Neural cell (in vitro differentiated cells): ENCODE measurements around the gene MPZL1. TPM values are rescaled to one million over a fixed set of nuclear protein-coding genes. Genes with fewer than 3 reads are reported as not detected.
A peak's percentile ranks its signal among the peaks of the same experiment; 100 is the strongest.

Experiments used
- H2AFZ ChIP-seq: fragments of 200-600, 300-800 bp; sonication (generic), shearing (Covaris generic); 2 replicates; pipeline ENCODE4 v1.6.0; 2014; ENCODE audit warnings: low read depth, mild to moderate bottlenecking, antibody characterized with exemption, low read length, moderate library complexity
- H3F3A ChIP-seq: fragments of 200-600 bp; shearing (Covaris generic); 2 replicates; pipeline ENCODE4 v1.6.1; 2016; ENCODE audit warnings: mild to moderate bottlenecking, moderate library complexity, mixed read lengths, antibody characterized with exemption, low read length; ENCODE audit not compliant: insufficient read depth, poor library complexity, severe bottlenecking
- H3K27ac ChIP-seq: fragments of 200-600, 300-800 bp; sonication (generic), shearing (Covaris generic); 2 replicates; pipeline ENCODE4 v1.5.1; 2014; ENCODE audit warnings: mild to moderate bottlenecking, low read length, moderate library complexity
- H3K27me3 ChIP-seq: fragments of 300-800, 200-600 bp; sonication (generic), shearing (Covaris generic); 2 replicates; pipeline ENCODE4 v1.6.0; 2014; ENCODE audit warnings: mild to moderate bottlenecking, low read depth, low read length, moderate library complexity; ENCODE audit not compliant: insufficient read depth
- H3K36me3 ChIP-seq: fragments of 300-800, 200-600 bp; sonication (generic), shearing (Covaris generic); 2 replicates; pipeline ENCODE4 v1.5.1; 2014; ENCODE audit warnings: mild to moderate bottlenecking, antibody characterized with exemption, low read length, moderate library complexity; ENCODE audit not compliant: insufficient read depth
- H3K4me2 ChIP-seq: fragments of 300-800, 200-600 bp; sonication (generic), shearing (Covaris generic); 2 replicates; pipeline ENCODE4 v1.6.0; 2014; ENCODE audit warnings: mild to moderate bottlenecking, low read length
- H3K4me3 ChIP-seq: fragments of 300-800, 200-600 bp; sonication (generic), shearing (Covaris generic); 2 replicates; pipeline ENCODE4 v1.5.1; 2014; ENCODE audit warnings: mild to moderate bottlenecking, low read length, moderate library complexity
- H3K79me2 ChIP-seq: fragments of 200-600 bp; shearing (Covaris generic); replicated peaks from 2 replicates; pipeline ENCODE4 v1.6.0; 2014; ENCODE audit warnings: mild to moderate bottlenecking, low read length, moderate library complexity; ENCODE audit not compliant: insufficient read depth
- H3K9ac ChIP-seq: fragments of 300-800, 200-600 bp; sonication (generic), shearing (Covaris generic); 2 replicates; pipeline ENCODE4 v1.6.1; 2016; ENCODE audit warnings: mild to moderate bottlenecking, low read length, mixed read lengths
- H3K9me2 ChIP-seq: fragments of 200-600 bp; shearing (Covaris generic); 2 replicates; pipeline ENCODE4 v1.6.1; 2016; ENCODE audit warnings: mild to moderate bottlenecking, low read length, mixed read lengths; ENCODE audit not compliant: insufficient read depth
- H3K9me3 ChIP-seq: fragments of 200-600, 300-800 bp; sonication (generic), shearing (Covaris generic); 2 replicates; pipeline ENCODE4 v1.6.1; 2016; ENCODE audit warnings: mild to moderate bottlenecking, mixed run types, low read length, moderate library complexity, mixed read lengths
- H4K20me1 ChIP-seq: fragments of 200-600 bp; shearing (Covaris generic); 2 replicates; pipeline ENCODE4 v1.6.1; 2016; ENCODE audit warnings: mild to moderate bottlenecking, mixed run types; ENCODE audit not compliant: insufficient read depth
- EP300 ChIP-seq: fragments of 450-650 bp; conservative IDR thresholded peaks from 2 replicates; pipeline ENCODE4 v1.6.1; 2014; ENCODE audit warnings: antibody characterized with exemption, mild to moderate bottlenecking, moderate library complexity; ENCODE audit not compliant: poor library complexity, severe bottlenecking
- EZH2 ChIP-seq: fragments of 200-600, 300-800 bp; shearing (Covaris generic), sonication (generic); IDR thresholded peaks from 2 replicates; pipeline ENCODE4 v1.6.1; 2014; ENCODE audit warnings: antibody characterized with exemption, low read length, borderline replicate concordance, mild to moderate bottlenecking; ENCODE audit not compliant: insufficient read depth, poor library complexity, severe bottlenecking
- MXI1 ChIP-seq: fragments of 450-650 bp; conservative IDR thresholded peaks from 2 replicates; pipeline ENCODE4 v1.6.1; 2014; ENCODE audit warnings: antibody characterized with exemption, mild to moderate bottlenecking; ENCODE audit not compliant: poor library complexity, severe bottlenecking
- POLR2AphosphoS5 ChIP-seq: IDR thresholded peaks from 2 replicates; pipeline ENCODE4 v1.6.1; 2012
- RAD21 ChIP-seq: fragments of 450-650 bp; conservative IDR thresholded peaks from 2 replicates; pipeline ENCODE4 v1.6.1; 2014; ENCODE audit warnings: antibody characterized with exemption, mild to moderate bottlenecking, moderate library complexity
- REST ChIP-seq: IDR thresholded peaks from 2 replicates; pipeline ENCODE4 v1.6.1; 2012; ENCODE audit warnings: borderline replicate concordance
- SMC3 ChIP-seq: fragments of 450-650 bp; conservative IDR thresholded peaks from 2 replicates; pipeline ENCODE4 v1.6.1; 2014; ENCODE audit warnings: antibody characterized with exemption, mild to moderate bottlenecking, moderate library complexity; ENCODE audit not compliant: poor library complexity
- TAF1 ChIP-seq: IDR thresholded peaks from 2 replicates; pipeline ENCODE4 v1.6.1; 2012; ENCODE audit warnings: low read depth
- polyA plus RNA-seq: library from polyadenylated mRNA; depleted of rRNA; stranded (reverse); fragments of >200 nt; gene quantifications from 2 replicates; pipeline ENCODE4 v1.2.3, GENCODE V29; 2014
- TF ChIP-seq, protein P1 (sequence below): fragments of 450-650 bp; IDR thresholded peaks from 2 replicates; pipeline ENCODE4 v1.5.1; 2014; ENCODE audit warnings: antibody characterized with exemption, mild to moderate bottlenecking, moderate library complexity; ENCODE audit not compliant: poor library complexity, severe bottlenecking

The MPZL1 gene
- polyA plus RNA-seq, 1 donor from 2014 or later = 167 TPM

GRCh38 chr1:167720965-167721616, 691 bp upstream of the MPZL1 start:
- Histone ChIP-seq H3K79me2 (peaks cover 29% of the 10 kb centered on the region), H4K20me1 (no peaks in the 10 kb centered on the region), H3F3A (peaks cover 8% of the 10 kb centered on the region), H3K27ac (peak overlapping the region; percentile 71), H3K9me3 (no peaks in the 10 kb centered on the region), H3K36me3 (no peaks in the 10 kb centered on the region), H3K4me2 (peak overlapping the region; percentile 52), H3K9me2 (no peaks in the 10 kb centered on the region), H2AFZ (peak overlapping the region; percentile 66), H3K9ac (peak overlapping the region; percentile 83), H3K4me3 (peak overlapping the region; percentile 92), H3K27me3 (no peaks in the 10 kb centered on the region)
- TF ChIP-seq SMC3 (no peak), TAF1 (no peak), EZH2 (no peak), POLR2AphosphoS5 (no peak), MXI1 (no peak), RAD21 (no peak), REST (no peak), EP300 (no peak)
- TF ChIP-seq, protein P1, sequence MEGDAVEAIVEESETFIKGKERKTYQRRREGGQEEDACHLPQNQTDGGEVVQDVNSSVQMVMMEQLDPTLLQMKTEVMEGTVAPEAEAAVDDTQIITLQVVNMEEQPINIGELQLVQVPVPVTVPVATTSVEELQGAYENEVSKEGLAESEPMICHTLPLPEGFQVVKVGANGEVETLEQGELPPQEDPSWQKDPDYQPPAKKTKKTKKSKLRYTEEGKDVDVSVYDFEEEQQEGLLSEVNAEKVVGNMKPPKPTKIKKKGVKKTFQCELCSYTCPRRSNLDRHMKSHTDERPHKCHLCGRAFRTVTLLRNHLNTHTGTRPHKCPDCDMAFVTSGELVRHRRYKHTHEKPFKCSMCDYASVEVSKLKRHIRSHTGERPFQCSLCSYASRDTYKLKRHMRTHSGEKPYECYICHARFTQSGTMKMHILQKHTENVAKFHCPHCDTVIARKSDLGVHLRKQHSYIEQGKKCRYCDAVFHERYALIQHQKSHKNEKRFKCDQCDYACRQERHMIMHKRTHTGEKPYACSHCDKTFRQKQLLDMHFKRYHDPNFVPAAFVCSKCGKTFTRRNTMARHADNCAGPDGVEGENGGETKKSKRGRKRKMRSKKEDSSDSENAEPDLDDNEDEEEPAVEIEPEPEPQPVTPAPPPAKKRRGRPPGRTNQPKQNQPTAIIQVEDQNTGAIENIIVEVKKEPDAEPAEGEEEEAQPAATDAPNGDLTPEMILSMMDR = no peak

GRCh38 chr1:167722152-167722869, 529 bp downstream of the MPZL1 start:
- Histone ChIP-seq H3K27ac (peak overlapping the region; percentile 71), H3K79me2 (peaks cover 32% of the 10 kb centered on the region), H3K27me3 (no peaks in the 10 kb centered on the region), H3K4me2 (peak overlapping the region; percentile 89), H2AFZ (peak overlapping the region; percentile 46), H3K4me3 (peak overlapping the region; percentile 92), H3K36me3 (no peaks in the 10 kb centered on the region), H4K20me1 (no peaks in the 10 kb centered on the region), H3K9ac (peak overlapping the region; percentile 83), H3K9me3 (no peaks in the 10 kb centered on the region), H3F3A (peaks cover 8% of the 10 kb centered on the region), H3K9me2 (no peaks in the 10 kb centered on the region)
- no peak for TF ChIP-seq TAF1
- TF ChIP-seq RAD21 = no peak
- TF ChIP-seq REST = no peak
- no peak for TF ChIP-seq SMC3
- TF ChIP-seq MXI1 = peak; percentile 68
- TF ChIP-seq EP300 = no peak
